ENCODE measurements around the gene TMEM238.

DNA sequence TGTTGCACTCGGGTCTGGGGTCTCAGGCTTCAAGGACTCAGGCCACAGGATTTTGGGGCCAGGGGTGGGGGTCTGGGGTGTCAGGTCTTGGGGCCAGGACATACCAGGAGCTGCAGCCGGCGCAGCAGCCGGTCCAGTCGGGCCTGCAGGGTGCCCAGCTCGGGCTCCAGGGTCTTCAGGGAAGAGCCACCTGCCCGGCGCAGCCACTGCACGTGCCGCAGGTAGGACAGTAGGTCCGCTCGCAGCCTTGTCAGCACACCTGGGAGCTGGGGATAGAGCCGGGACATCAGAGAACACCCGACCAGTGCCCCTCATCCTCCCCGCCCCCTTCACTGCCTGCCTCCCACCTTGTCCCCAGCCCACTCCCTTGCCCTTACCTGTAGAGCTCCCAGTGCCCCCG lies 16.0 kb downstream of the TMEM238 start:
- TF ChIP-seq, protein P1, sequence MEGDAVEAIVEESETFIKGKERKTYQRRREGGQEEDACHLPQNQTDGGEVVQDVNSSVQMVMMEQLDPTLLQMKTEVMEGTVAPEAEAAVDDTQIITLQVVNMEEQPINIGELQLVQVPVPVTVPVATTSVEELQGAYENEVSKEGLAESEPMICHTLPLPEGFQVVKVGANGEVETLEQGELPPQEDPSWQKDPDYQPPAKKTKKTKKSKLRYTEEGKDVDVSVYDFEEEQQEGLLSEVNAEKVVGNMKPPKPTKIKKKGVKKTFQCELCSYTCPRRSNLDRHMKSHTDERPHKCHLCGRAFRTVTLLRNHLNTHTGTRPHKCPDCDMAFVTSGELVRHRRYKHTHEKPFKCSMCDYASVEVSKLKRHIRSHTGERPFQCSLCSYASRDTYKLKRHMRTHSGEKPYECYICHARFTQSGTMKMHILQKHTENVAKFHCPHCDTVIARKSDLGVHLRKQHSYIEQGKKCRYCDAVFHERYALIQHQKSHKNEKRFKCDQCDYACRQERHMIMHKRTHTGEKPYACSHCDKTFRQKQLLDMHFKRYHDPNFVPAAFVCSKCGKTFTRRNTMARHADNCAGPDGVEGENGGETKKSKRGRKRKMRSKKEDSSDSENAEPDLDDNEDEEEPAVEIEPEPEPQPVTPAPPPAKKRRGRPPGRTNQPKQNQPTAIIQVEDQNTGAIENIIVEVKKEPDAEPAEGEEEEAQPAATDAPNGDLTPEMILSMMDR (IDR thresholded peaks at IDR 0.05; ENCODE audit: poor library complexity, severe bottlenecking), result no peak
- TF ChIP-seq POLR2AphosphoS5 (IDR thresholded peaks at IDR 0.05), result no peak
- no peak for TF ChIP-seq MXI1 (conservative IDR thresholded peaks at IDR 0.05; ENCODE audit: poor library complexity, severe bottlenecking)
- TF ChIP-seq RAD21 (conservative IDR thresholded peaks at IDR 0.05), result no peak

Measured in neural cell (in vitro differentiated cells).